Activated CD8-positive, alpha-beta memory T cell treated with anti-CD3 and anti-CD28 coated beads for 48 hours (primary cell): ENCODE measurements around the gene SUSD4.

ENCODE experiments used
- DNase-seq, 3 experiments: peaks; one replicate each; pipeline ENCODE4 v3.0.0-alpha.2; 2020; ENCODE audit warnings: low read depth in 2 of 3, low spot score in 2 of 3

The SUSD4 gene

DNA sequence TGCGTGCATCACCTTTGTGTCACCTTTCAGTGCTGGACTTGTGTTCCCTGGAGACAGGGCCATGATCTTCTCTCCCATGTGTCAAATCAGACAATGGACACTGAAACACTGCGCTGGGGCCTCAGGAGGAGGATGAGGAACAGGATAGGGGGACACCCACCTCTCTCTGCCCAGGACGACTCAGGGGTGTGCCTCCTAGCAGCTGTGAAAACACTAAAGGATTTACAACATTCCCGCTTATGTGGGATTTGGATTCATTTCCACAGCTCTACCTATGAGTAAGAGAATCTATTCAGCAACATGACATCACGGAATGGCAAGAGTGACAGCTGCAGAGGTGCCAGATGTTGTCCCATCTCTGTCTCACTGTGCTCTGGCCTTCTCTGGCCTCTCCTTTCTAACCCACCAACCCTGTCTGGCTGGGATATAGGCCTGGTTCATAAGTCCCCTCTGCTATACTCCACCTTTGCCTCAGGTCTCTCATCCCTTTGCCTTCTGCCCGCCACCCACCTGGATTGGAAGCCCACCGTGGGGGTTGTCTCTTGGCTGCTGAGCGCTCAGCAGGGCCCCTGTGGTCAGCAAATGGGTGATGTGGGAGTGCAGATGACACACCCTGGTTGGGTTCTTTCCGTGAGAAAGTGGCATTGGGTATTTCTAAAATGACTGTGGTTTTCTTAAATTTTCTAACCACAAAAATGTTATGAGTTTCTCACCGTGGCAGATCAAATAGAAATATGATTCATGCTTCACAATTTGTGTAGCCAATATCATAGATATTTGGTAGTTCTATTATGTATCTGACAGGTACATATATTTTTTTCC lies 173.9 kb downstream of the SUSD4 start:
- peak; percentile 16 to 53 (median 46) for DNase-seq

DNA sequence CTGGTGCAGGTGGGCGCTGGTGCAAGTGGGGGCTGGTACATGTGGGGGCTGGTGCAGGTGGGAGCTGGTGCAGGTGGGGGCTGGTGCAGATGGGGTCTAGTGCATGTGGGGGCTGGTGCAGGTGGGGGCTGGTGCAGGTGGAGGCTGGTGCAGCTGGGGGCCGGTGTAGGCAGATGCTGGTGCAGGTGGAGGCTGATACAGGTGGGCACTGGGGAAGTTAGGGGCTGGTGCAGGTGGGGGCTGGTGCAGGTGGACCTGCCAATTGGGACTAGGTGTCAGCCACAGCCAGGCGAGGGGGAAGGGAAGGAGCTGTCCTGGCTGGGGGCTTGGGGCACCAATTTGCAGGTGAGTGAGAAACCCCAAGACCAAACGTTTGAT lies 174.5 kb downstream of the SUSD4 start:
- DNase-seq: no peak

DNA sequence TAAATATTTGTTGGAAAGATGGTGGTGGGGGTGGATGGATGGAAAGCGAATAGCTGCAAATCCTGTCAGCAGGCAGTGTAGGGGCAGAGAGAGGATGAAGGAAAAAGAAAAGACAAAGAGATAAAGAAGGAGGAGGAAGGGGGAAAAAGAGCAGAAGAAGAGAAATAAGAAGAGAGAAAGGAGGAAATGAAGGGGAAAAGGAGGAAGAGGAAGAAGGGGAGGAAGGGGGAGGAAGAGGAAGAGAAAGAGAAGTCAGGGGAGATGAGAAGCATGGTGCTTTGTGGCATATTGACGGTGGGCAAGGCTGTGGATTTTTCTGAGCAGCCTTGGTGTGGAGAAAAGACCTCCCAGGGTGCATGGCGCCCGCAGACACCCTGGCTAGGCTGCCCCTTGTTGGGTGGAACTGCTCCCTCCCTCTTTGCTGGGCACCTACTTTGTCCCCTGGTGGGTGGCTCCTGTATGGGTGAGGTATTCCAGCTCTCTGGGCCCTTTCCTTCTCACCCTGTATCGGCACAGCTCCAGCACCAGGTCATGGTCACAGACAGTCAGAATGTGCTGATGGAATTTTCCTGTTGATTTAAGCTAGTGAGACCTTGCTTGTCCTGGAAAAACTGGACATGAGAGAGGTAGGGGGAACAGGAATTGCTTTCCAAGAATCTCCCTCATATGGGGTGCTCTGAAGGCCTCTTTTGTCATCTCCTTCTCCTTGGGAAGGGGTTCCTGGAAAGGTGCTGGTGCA lies 175.2 kb downstream of the SUSD4 start:
- no peak for DNase-seq

DNA sequence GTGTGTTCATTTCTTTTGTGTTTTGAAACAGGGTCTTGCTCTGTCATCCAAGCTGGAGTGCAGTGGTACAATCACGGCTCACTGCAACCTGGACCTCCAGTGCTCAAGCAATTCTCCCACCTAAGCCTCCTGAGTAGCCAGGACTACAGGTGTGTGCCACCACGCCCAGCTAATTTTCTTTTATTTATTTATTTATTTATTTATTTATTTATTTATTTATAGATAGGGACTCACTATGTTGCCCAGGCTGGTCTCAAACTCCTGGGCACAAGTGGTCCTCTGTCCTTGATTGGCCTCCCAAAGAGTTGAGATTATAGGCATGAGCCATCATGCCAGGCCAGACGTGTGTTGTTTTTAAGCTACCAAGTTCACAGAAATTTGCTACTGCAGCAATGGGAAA lies 177.2 kb downstream of the SUSD4 start:
- no peak for DNase-seq

DNA sequence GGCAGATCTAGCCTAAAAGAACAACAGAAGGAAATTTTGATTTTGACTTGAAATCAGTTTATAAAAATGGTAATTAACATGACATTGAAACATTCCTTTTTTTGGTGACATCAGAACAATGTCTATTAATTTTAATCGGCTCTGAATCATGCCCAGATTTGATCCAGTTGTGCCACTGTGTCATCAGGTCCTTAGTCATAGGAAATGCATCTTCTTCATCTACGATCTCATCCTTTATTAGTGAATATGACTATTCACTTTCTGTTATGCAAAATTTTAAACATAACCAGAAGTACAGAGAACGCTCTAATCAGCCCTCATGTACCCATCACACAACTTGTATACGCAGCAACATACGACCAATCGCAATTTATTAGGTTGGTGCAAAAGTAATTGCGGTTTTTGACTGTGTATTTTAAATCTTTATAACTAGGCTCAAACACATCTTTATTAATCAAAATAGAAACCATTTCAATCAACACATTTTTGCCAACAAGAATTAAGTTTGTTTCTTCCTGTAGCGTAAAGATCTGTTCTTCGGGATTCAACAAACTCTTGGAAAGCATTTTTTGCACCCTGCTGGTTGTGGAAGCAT lies 180.6 kb downstream of the SUSD4 start:
- DNase-seq: no peak

DNA sequence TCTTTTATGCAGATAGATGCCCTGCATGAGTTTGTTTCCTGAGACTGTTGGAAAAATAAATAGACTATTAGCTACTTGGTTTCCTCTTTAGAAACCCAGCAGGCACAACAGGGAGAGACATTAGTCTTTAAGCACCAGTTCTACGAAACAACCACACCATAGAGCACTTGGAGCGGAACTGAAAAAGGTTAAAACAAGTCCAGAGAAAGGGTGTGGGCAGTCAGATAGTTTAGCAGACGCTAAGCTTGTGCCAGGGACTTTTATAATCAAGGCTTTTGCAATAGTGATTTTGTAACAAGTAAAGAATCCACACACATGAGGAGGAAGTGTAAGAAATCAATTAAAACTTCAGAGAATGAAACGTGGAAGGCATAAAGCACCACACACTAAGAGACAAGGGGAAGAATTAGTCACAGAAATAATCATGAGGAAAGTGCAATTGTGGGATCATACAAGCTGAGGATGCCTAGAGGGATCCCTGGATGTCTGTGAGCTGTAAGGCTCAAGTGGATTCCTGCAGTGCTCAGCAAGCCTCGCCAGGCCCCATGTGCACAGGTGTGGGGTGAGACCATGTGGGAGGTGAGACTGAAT lies 183.2 kb downstream of the SUSD4 start:
- DNase-seq: no peak

DNA sequence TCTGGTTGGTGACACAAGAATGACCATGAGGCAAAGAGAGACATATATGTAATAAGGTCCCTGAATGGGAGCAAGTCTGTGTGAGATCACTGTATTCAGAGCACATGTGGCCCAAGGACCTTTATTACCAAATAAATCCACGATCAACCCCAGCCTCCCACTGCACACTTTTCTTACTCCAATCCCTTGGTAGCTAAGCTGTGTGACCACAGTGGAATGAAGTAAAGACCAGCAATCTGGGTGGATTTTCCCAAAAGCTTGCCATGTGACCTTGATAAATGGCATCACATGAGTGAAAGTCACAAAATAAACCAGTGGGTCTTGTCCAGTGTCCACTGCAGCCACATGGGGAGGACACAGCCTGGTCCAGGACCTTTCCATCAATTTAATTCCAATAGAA lies 184.2 kb downstream of the SUSD4 start:
- DNase-seq: no peak

DNA sequence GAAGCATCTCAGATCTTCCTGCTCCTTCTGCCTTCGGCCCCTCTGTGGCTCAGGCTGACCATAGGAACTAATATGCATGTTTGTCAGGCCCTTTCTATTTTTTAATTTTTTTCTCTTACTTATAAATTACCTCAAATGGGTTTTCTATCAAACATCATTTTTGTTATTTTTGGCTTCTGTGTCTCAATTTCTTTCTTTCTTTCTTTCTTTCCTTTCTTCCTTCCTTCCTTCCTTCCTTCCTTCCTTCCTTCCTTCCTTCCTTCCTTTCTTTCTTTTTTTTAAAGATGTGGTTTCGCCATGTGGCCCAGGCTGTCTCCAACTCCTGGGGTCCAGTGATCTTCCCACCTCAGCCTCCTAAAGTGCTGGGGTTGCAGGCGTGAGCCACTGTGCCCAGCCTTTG lies 184.7 kb downstream of the SUSD4 start:
- DNase-seq: no peak

DNA sequence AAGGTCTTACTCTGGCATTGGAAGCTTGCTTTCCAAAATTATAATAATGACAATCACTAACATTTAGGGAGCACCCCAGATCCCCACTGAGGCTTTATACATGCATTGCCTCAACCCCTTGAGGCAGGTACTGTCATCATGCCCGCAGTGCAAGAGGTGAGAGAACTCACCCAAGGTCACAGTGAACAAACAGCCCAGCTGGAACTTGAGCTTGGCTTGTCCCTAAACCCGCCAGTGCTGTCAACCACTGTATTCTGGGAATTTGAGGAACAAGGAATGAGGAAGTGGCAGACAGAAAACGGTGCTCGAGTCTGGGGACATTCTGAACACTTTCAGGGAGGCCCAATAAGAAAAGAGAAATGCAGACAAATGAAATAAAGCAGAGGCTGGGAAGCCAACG lies 186.3 kb downstream of the SUSD4 start:
- no peak for DNase-seq

DNA sequence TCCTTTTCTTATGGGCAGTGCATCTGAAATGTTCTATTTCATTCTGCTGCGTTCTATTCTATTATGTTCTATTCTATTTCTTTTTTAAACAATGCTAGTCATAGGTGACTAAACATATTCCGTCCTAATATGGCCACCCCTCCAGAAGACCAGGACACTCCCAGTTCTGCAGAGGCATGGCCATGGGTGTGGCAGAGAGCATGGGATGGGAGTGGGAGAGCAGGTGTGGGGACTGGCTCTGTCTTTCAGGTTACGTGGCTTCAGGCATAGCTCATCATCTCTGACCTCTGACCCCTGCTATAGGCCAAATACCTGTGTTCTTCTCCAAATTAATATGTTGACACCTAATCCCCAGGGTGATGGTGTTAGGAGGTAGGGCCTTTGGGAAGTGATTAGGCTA lies 187.5 kb downstream of the SUSD4 start:
- no peak for DNase-seq

DNA sequence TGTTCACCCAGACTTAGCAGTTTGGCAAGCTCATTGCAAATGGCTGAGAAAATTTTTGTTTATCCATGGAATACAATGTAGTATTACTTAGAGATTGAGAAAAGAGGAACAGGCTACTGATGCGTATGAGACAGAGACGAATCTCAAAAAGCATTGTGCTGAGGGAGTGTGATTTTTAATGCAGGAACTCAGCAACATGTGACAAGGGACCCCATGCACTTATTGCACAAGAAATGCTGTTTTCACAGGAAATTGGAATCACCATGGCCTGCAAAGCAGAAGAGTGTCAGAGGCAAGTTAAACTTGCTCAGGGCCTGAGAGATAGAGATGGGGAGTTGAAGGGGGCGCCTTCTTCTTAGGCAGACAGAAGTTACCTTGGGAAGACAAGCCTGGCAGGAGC lies 188.3 kb downstream of the SUSD4 start:
- DNase-seq: no peak

DNA sequence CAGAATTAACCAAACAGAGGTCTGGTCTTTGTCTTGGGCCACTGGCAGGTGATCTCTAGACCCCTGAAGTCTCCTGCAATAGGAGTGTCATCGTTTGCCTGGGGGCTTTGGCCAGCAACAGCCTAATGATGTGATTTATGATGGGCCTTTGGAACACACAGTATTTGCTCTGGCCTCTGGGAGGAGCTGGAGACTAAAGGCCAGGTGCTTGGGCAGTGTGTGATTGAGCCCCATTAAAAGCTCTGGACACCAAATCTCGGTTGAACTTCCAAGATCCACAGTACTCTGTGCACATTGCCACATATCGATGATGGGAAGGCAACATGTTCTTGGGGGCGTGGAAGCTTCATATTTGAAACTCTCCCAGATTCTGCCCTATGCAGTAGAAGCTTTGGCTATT lies 188.9 kb downstream of the SUSD4 start:
- no peak for DNase-seq
